Trophoblast cell (in vitro differentiated cells and primary cell): Measurements from ENCODE around the gene SLC19A1.

Source experiments
- DNase-seq, 2 donors: peaks; one replicate each; pipeline ENCODE4 v3.0.0-alpha.2; 2016
- H2AFZ ChIP-seq: 2 replicates; pipeline ENCODE4 v1.6.1; 2013; ENCODE audit warnings: low read length, moderate library complexity, mild to moderate bottlenecking; ENCODE audit not compliant: insufficient read depth, poor library complexity
- H2AK5ac ChIP-seq: 2 replicates; pipeline ENCODE4 v1.6.1; 2013; ENCODE audit warnings: mild to moderate bottlenecking, low read length
- H2BK120ac ChIP-seq: 2 replicates; pipeline ENCODE4 v1.6.1; 2013; ENCODE audit warnings: low read length, mild to moderate bottlenecking, moderate library complexity; ENCODE audit not compliant: insufficient read depth, poor library complexity
- H2BK12ac ChIP-seq: 2 replicates; pipeline ENCODE4 v1.6.1; 2013; ENCODE audit warnings: mild to moderate bottlenecking, low read length, moderate library complexity
- H2BK5ac ChIP-seq: 2 replicates; pipeline ENCODE4 v1.6.1; 2013; ENCODE audit warnings: low read length, low read depth, moderate library complexity, mild to moderate bottlenecking; ENCODE audit not compliant: poor library complexity
- H3K14ac ChIP-seq: 2 replicates; pipeline ENCODE4 v1.6.1; 2013; ENCODE audit warnings: mild to moderate bottlenecking, low read length
- H3K18ac ChIP-seq: 2 replicates; pipeline ENCODE4 v1.6.1; 2013; ENCODE audit warnings: mild to moderate bottlenecking, low read length
- H3K23ac ChIP-seq: 2 replicates; pipeline ENCODE4 v1.6.1; 2013; ENCODE audit warnings: low read length
- H3K27ac ChIP-seq: 2 replicates; pipeline ENCODE4 v1.5.1; 2013; ENCODE audit warnings: low read depth, mild to moderate bottlenecking, inconsistent platforms, low read length, moderate library complexity
- H3K27me3 ChIP-seq: 2 replicates; pipeline ENCODE4 v1.6.1; 2013; ENCODE audit warnings: inconsistent platforms, mild to moderate bottlenecking, low read length, moderate library complexity; ENCODE audit not compliant: insufficient read depth
- H3K36me3 ChIP-seq, 2 experiments: 1 replicate in 1 of 2; 2 replicates in 1 of 2; pipeline ENCODE4 v1.6.1; 2013; ENCODE audit warnings: low read length in 2 of 2, mild to moderate bottlenecking in 2 of 2, moderate library complexity in 1 of 2; ENCODE audit not compliant: insufficient read depth in 2 of 2, control insufficient read depth in 1 of 2
- H3K4ac ChIP-seq: 2 replicates; pipeline ENCODE4 v1.6.1; 2013; ENCODE audit warnings: low read depth, mild to moderate bottlenecking, low read length, moderate library complexity
- H3K4me1 ChIP-seq, 2 experiments: 1 replicate in 1 of 2; 2 replicates in 1 of 2; pipeline ENCODE4 v1.6.1; 2013; ENCODE audit warnings: low read length in 2 of 2, mild to moderate bottlenecking in 2 of 2, moderate library complexity in 1 of 2; ENCODE audit not compliant: insufficient read depth in 2 of 2, control insufficient read depth in 1 of 2
- H3K4me2 ChIP-seq: 2 replicates; pipeline ENCODE4 v1.6.1; 2013; ENCODE audit warnings: inconsistent platforms, mild to moderate bottlenecking, low read length, moderate library complexity
- H3K4me3 ChIP-seq: 2 replicates; pipeline ENCODE4 v1.5.1; 2013; ENCODE audit warnings: mild to moderate bottlenecking, low read depth, low read length, inconsistent platforms
- H3K79me1 ChIP-seq: one replicate; pipeline ENCODE4 v1.6.1; 2013; ENCODE audit warnings: low read length
- H3K79me2 ChIP-seq: 2 replicates; pipeline ENCODE4 v1.6.1; 2013; ENCODE audit warnings: low read length, mild to moderate bottlenecking; ENCODE audit not compliant: control insufficient read depth, insufficient read depth, poor library complexity
- H3K9ac ChIP-seq: 2 replicates; pipeline ENCODE4 v1.6.1; 2013; ENCODE audit warnings: mild to moderate bottlenecking, low read length
- H3K9me3 ChIP-seq: 2 replicates; pipeline ENCODE4 v1.6.1; 2013; ENCODE audit warnings: low read depth, mild to moderate bottlenecking, control low read depth, inconsistent platforms, low read length; ENCODE audit not compliant: insufficient read depth
- H4K12ac ChIP-seq: 2 replicates; pipeline ENCODE4 v1.6.1; 2013; ENCODE audit warnings: low read depth, mild to moderate bottlenecking, low read length, moderate library complexity
- H4K8ac ChIP-seq: 2 replicates; pipeline ENCODE4 v1.6.1; 2013; ENCODE audit warnings: low read depth, mild to moderate bottlenecking, low read length, moderate library complexity
- H4K91ac ChIP-seq: one replicate; pipeline ENCODE4 v1.6.1; 2013; ENCODE audit warnings: low read depth, mild to moderate bottlenecking, low read length, moderate library complexity
- WGBS: extraction: QIAGEN DNeasy Blood & Tissue Kit; methylation state at CpG from one replicate; pipeline ENCODE4 v1.1.7; 2013; ENCODE audit warnings: missing lambda C conversion rate; ENCODE audit not compliant: insufficient read length, insufficient coverage; ENCODE audit errors: extremely low coverage; 5-methylcytosine and 5-hydroxymethylcytosine counted together

SLC19A1 gene

DNA sequence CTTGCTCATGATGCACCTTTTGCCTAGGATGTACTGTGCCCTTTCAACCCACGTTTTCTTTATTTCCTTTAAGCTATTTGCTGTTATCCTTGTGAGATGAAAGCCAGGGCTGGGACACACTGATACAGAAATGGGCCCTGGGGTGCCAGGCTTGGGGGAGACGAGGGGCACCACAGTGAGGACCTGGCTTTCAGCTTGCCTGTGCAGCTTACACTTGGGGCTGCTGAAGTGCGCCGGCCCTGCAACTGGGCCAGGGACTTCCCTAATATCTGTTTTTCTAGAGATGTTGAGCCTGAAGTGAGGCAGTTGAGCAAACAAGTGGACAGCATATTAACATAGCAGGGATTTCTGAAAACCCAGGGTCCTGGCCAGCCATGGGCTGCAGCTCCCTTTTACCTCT, 42.5 kb upstream of the SLC19A1 start:
- Histone ChIP-seq H3K27ac (no peak overlapping the region), H3K79me1 (no peaks in the 10 kb centered on the region), H3K27me3 (no peaks in the 10 kb centered on the region), H2BK5ac (no peak overlapping the region), H3K4ac (no peak overlapping the region), H3K9me3 (peaks cover 15% of the 10 kb centered on the region), H3K23ac (no peak overlapping the region), H2BK120ac (no peak overlapping the region), H3K79me2 (no peaks in the 10 kb centered on the region), H3K4me1 (no peaks in the 10 kb centered on the region), H3K18ac (no peak overlapping the region), H3K36me3 (no peaks in the 10 kb centered on the region), H3K4me3 (no peak overlapping the region), H3K4me2 (no peak overlapping the region), H3K9ac (no peak overlapping the region), H4K91ac (no peak overlapping the region), H3K14ac (no peak overlapping the region), H2BK12ac (no peak overlapping the region), H2AK5ac (no peak overlapping the region), H4K12ac (no peak overlapping the region), H4K8ac (no peak overlapping the region), H2AFZ (no peak overlapping the region)
- no peak for DNase-seq
- WGBS = no CpG with 5 or more reads among the region's 4 CpGs

DNA sequence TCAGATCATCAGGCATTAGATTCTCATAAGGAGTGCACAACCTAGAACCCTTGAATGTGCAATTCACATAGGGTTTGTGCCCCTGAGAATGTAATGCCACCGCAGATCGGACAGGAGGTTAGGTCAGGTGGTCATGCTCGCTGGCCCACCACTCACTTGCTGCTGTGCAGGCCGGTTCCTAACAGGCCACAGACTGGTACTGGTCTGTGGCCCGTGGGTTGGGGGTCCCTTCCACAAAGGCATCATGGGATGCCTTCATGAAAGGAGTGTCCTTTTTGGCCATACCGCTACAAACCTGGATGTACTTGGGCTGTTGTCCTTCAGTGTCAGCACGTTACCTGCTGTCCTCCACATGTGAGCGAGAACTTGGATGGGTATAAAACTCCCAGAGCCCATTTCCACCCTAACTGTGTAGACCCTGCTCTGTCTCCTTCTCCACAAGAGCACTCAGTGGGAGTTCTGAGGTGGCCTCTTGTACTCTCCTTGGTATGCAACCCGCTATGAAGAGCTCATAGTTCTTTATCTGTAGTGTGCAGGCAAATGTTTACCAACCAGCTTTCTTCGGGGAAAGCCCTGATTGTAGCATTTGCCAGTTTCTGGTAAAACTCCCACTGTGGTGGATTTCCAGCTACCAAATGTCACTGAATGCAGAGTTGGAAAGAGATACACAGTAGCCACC, 41.7 kb upstream of the SLC19A1 start:
- WGBS = no CpG with 5 or more reads among the region's 10 CpGs
- no peak for DNase-seq
- Histone ChIP-seq H3K18ac (no peak overlapping the region), H3K4ac (no peak overlapping the region), H3K4me2 (no peak overlapping the region), H2AK5ac (no peak overlapping the region), H2BK5ac (no peak overlapping the region), H3K27me3 (no peaks in the 10 kb centered on the region), H2BK12ac (no peak overlapping the region), H4K8ac (no peak overlapping the region), H3K14ac (no peak overlapping the region), H3K79me2 (no peaks in the 10 kb centered on the region), H3K36me3 (no peaks in the 10 kb centered on the region), H4K12ac (no peak overlapping the region), H4K91ac (no peak overlapping the region), H3K9me3 (peaks cover 15% of the 10 kb centered on the region), H3K4me3 (no peak overlapping the region), H3K4me1 (no peaks in the 10 kb centered on the region), H3K23ac (no peak overlapping the region), H2AFZ (no peak overlapping the region), H3K9ac (no peak overlapping the region), H3K27ac (no peak overlapping the region), H2BK120ac (no peak overlapping the region), H3K79me1 (no peaks in the 10 kb centered on the region)

DNA sequence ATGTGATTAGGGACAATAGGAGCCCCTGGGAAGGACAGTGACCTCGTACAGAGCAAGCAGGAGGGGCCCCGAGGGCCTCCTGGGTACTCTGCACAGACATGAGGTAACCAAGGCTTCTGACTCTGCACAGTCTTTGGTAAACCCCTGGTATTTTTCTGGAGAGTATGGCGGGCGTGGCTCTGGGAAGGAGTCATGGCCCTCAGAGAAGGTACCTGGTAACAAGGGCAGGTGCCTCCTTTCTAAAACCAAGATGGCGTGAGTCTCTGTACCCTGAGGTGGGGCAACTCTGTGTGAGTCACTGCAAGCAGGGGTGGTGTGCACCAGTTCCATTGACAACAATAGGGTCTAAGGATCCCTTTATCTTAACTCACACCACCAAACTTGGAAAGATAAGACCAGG, 39.9 kb upstream of the SLC19A1 start:
- Histone ChIP-seq H3K27me3 (no peaks in the 10 kb centered on the region), H3K4me1 (no peaks in the 10 kb centered on the region), H2BK5ac (no peak overlapping the region), H2AFZ (no peak overlapping the region), H3K23ac (no peak overlapping the region), H3K36me3 (no peaks in the 10 kb centered on the region), H3K4ac (no peak overlapping the region), H4K8ac (no peak overlapping the region), H3K79me2 (no peaks in the 10 kb centered on the region), H3K18ac (no peak overlapping the region), H4K12ac (no peak overlapping the region), H3K14ac (no peak overlapping the region), H2BK120ac (no peak overlapping the region), H3K79me1 (no peaks in the 10 kb centered on the region), H3K9me3 (peaks cover 15% of the 10 kb centered on the region), H3K27ac (no peak overlapping the region), H3K4me3 (no peak overlapping the region), H3K9ac (no peak overlapping the region), H2BK12ac (no peak overlapping the region), H4K91ac (no peak overlapping the region), H2AK5ac (no peak overlapping the region), H3K4me2 (no peak overlapping the region)
- no CpG with 5 or more reads among the region's 5 CpGs for WGBS
- DNase-seq = no peak

- H3K79me1 ChIP-seq = no peaks in the 10 kb centered on the region
- no peaks in the 10 kb centered on the region for H3K4me1 ChIP-seq
- no peak overlapping the region for H2BK12ac ChIP-seq
- H3K27me3 ChIP-seq = no peaks in the 10 kb centered on the region
- no peak overlapping the region for H3K18ac ChIP-seq
- H3K4ac ChIP-seq = no peak overlapping the region
- no peak for DNase-seq
- no peak overlapping the region for H4K12ac ChIP-seq
- no peak overlapping the region for H3K9ac ChIP-seq
- no peak overlapping the region for H3K14ac ChIP-seq
- no peak overlapping the region for H2AK5ac ChIP-seq
- WGBS = no CpG with 5 or more reads among the region's 13 CpGs
- H2AFZ ChIP-seq = no peak overlapping the region
- no peak overlapping the region for H2BK5ac ChIP-seq
- no peak overlapping the region for H3K23ac ChIP-seq
- H2BK120ac ChIP-seq = no peak overlapping the region
- H4K8ac ChIP-seq = no peak overlapping the region
- peaks cover 18% of the 10 kb centered on the region for H3K9me3 ChIP-seq
- no peak overlapping the region for H3K4me3 ChIP-seq
- H3K79me2 ChIP-seq = no peaks in the 10 kb centered on the region
- no peaks in the 10 kb centered on the region for H3K36me3 ChIP-seq
- no peak overlapping the region for H4K91ac ChIP-seq
- H3K27ac ChIP-seq = no peak overlapping the region
- H3K4me2 ChIP-seq = no peak overlapping the region
These were observed 39.1 kb upstream of the SLC19A1 start for GRCh38 chr21:45581322-45581712.
